ENCODE measurements around the gene PDE1C.

DNA sequence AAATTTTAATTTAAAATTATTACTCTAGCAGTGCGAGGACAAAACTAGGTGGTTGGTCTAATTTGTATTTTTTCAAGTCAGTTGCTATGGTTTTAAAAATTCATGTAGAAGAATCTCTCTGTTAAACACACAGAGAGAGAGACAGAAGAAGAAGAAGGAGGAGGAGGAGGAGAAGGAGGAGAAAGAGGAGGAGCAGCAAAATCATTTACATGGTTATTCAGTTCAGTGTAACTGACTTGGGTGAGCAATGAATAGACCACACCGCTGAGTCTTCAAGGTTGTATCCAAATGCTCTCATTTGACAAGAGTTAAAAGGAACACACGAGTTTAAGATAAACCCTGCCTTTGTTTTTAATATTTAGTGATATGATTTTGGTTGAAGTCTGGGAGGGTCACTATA lies 131.1 kb downstream of the PDE1C start:
- TF ChIP-seq, protein P1, sequence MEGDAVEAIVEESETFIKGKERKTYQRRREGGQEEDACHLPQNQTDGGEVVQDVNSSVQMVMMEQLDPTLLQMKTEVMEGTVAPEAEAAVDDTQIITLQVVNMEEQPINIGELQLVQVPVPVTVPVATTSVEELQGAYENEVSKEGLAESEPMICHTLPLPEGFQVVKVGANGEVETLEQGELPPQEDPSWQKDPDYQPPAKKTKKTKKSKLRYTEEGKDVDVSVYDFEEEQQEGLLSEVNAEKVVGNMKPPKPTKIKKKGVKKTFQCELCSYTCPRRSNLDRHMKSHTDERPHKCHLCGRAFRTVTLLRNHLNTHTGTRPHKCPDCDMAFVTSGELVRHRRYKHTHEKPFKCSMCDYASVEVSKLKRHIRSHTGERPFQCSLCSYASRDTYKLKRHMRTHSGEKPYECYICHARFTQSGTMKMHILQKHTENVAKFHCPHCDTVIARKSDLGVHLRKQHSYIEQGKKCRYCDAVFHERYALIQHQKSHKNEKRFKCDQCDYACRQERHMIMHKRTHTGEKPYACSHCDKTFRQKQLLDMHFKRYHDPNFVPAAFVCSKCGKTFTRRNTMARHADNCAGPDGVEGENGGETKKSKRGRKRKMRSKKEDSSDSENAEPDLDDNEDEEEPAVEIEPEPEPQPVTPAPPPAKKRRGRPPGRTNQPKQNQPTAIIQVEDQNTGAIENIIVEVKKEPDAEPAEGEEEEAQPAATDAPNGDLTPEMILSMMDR (conservative IDR thresholded peaks at IDR 0.05; ENCODE audit: low read length) = no peak
- no peak for TF ChIP-seq EZH2phosphoT487 (IDR thresholded peaks at IDR 0.05; ENCODE audit: borderline replicate concordance, low read depth, low read length)
